Mesodermal cell (in vitro differentiated cells): ENCODE data around the gene ATG4A.

Experiments
- H3K27ac ChIP-seq: 2 replicates; pipeline ENCODE4 v1.7.0; 2013; ENCODE audit warnings: mild to moderate bottlenecking, low read depth, low read length, moderate library complexity; ENCODE audit not compliant: severe bottlenecking
- H3K36me3 ChIP-seq: 2 replicates; pipeline ENCODE4 v1.7.1; 2013; ENCODE audit warnings: mild to moderate bottlenecking, low read length, moderate library complexity; ENCODE audit not compliant: control insufficient read depth, insufficient read depth
- H3K4me1 ChIP-seq: one replicate; pipeline ENCODE4 v1.7.1; 2013; ENCODE audit warnings: mild to moderate bottlenecking, low read length; ENCODE audit not compliant: insufficient read depth, control insufficient read depth, poor library complexity, severe bottlenecking
- H3K4me3 ChIP-seq: 2 replicates; pipeline ENCODE4 v1.7.0; 2013; ENCODE audit warnings: low read length, control low read depth, mild to moderate bottlenecking; ENCODE audit not compliant: insufficient read depth, poor library complexity, severe bottlenecking; ENCODE audit errors: extremely low read depth
- H3K9me3 ChIP-seq: 2 replicates; pipeline ENCODE4 v1.7.1; 2013; ENCODE audit warnings: mild to moderate bottlenecking, low read length, moderate library complexity; ENCODE audit not compliant: control insufficient read depth
- WGBS, 2 experiments: methylation state at CpG; one replicate each; pipeline ENCODE4 v1.1.5; 2013; ENCODE audit warnings: missing lambda C conversion rate in 2 of 2; ENCODE audit not compliant: insufficient coverage in 2 of 2; 5-methylcytosine and 5-hydroxymethylcytosine counted together

ATG4A gene

DNA sequence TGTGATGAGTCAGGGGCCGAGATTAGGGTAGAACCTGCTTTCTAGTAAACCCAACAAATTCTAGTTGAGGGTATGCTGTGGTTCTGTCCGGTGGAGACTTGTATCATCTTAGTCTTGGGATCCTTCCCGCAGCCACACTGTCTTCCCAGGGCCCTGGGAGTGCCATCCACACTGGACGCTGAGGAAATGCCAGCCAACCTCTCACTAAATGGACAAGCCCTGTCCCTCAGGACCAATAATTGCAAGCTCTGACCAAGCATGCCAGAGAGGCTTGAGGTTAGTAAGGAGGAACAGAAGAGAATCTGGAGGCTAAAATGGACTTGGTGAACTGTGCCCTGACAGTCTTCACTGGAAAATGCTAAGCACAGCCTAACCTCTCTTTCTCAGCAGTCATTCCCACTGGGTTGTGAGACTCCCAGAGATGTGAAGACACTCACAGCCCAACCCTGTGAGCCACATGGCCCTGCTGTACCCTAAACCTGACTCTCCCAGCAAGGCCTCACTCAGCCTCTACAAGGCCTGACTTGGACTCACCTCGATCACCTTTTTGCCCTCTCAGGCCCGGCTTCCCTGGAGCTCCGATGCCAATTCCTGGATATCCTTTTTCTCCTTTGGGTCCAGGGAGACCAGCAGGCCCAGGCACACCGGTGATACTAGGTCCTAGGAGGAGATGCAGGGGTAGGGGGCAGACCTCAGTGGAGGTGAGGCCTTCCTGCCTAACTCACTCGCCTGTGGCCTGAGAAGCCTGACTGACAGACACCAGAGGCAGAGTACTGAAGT lies 77.6 kb downstream of the ATG4A start:
- Histone ChIP-seq H3K4me3 (no peak overlapping the region), H3K27ac (no peak overlapping the region), H3K36me3 (peaks cover 15% of the 10 kb centered on the region), H3K4me1 (peaks cover 4% of the 10 kb centered on the region), H3K9me3 (no peaks in the 10 kb centered on the region)
- 78 to 93% methylated on average over 3 of the region's 9 CpGs for WGBS, 2 experiments

DNA sequence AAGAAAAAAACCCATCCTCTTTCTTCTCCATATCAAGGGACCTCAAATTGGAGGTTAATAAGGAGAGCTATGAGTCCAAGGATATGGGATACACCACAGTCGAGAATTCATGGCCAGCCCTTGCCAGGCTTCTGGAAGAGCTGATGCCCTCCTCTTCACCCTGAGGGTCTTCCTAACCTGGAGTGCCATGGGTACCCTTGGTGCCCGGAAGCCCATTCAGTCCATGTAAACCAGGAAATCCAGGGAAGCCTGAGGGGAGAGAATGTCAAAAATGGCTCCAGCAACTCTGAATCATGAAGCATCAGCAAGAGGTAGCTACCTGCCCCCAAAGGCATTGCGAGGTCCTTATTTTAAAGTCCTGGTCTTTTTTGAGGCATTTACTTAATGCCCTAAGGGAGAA lies 78.2 kb downstream of the ATG4A start:
- H3K9me3 ChIP-seq = no peaks in the 10 kb centered on the region
- WGBS, 2 experiments = 100% methylated on average over 1 of the region's 3 CpGs; no CpG with 5 or more reads in 1 of the 2 experiments
- H3K4me3 ChIP-seq = no peak overlapping the region
- peaks cover 15% of the 10 kb centered on the region for H3K36me3 ChIP-seq
- H3K4me1 ChIP-seq = peaks cover 4% of the 10 kb centered on the region
- H3K27ac ChIP-seq = no peak overlapping the region

DNA sequence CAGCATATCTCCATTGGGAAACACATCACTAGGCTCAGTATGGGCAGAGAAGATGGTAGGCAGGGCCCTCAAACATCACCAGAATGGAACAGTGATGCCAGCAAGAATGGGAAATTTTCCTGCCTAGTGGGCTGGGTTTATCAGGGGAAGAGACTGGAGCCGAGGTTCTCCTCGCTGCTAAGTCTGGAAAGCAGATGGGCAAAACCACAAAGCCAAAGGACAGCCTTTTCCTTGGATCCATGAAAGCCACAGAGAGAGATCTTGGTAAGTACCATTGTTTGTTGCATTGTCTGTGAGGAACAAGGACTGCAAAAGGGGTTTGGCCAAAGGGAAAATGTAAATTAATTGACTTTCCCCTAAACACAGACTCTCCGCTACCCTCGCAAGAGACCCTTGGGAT lies 80.1 kb downstream of the ATG4A start:
- no peaks in the 10 kb centered on the region for H3K9me3 ChIP-seq
- peaks cover 15% of the 10 kb centered on the region for H3K36me3 ChIP-seq
- no peak overlapping the region for H3K27ac ChIP-seq
- WGBS, 2 experiments = 100% methylated on average over 2 to 4 of the region's 4 CpGs
- peaks cover 4% of the 10 kb centered on the region for H3K4me1 ChIP-seq
- no peak overlapping the region for H3K4me3 ChIP-seq

DNA sequence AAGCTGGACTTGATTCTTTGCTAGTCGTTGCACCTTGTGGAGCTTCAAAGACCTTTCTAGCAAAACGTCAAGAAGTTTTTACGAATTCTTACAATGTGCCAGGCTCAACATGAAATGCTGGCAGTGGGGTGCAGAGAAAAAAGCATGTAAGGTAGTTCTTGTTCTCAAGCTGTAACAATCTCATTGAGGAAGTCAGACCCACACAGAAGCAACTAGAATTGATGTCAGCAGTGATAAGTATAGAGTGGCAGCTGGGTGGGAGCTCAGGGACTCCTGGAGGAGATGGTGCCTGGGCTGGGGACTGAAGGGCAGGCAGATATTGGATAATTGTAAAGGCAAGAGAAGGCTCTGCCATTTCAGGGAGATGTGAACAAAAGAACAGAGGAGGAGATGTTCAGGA lies 82.3 kb downstream of the ATG4A start:
- Histone ChIP-seq H3K27ac (no peak overlapping the region), H3K4me3 (no peak overlapping the region), H3K4me1 (peaks cover 2% of the 10 kb centered on the region), H3K9me3 (no peaks in the 10 kb centered on the region), H3K36me3 (peaks cover 15% of the 10 kb centered on the region)
- WGBS, 2 experiments = 0% methylated on average over 1 of the region's 3 CpGs; no CpG with 5 or more reads in 1 of the 2 experiments

- Histone ChIP-seq H3K9me3 (no peaks in the 10 kb centered on the region), H3K36me3 (peaks cover 10% of the 10 kb centered on the region), H3K4me3 (no peak overlapping the region), H3K4me1 (peaks cover 2% of the 10 kb centered on the region), H3K27ac (no peak overlapping the region)
- WGBS, 2 experiments = 69 to 77% methylated on average over 4 to 7 of the region's 8 CpGs
These were observed 86.0 kb downstream of the ATG4A start for GRCh38 chrX:108177351-108178142.

- WGBS, 2 experiments = 64 to 90% methylated on average over 2 to 3 of the region's 7 CpGs
- Histone ChIP-seq H3K27ac (no peak overlapping the region), H3K9me3 (no peaks in the 10 kb centered on the region), H3K36me3 (peaks cover 10% of the 10 kb centered on the region), H3K4me1 (peaks cover 2% of the 10 kb centered on the region), H3K4me3 (no peak overlapping the region)
These were observed 86.5 kb downstream of the ATG4A start for GRCh38 chrX:108178143-108178498.

- Histone ChIP-seq H3K4me3 (no peak overlapping the region), H3K9me3 (no peaks in the 10 kb centered on the region), H3K27ac (no peak overlapping the region), H3K36me3 (peaks cover 21% of the 10 kb centered on the region), H3K4me1 (no peaks in the 10 kb centered on the region)
- WGBS, 2 experiments = 100% methylated on average over 1 of the region's 4 CpGs; no CpG with 5 or more reads in 1 of the 2 experiments
These were observed 95.2 kb downstream of the ATG4A start for GRCh38 chrX:108186811-108187210.

DNA sequence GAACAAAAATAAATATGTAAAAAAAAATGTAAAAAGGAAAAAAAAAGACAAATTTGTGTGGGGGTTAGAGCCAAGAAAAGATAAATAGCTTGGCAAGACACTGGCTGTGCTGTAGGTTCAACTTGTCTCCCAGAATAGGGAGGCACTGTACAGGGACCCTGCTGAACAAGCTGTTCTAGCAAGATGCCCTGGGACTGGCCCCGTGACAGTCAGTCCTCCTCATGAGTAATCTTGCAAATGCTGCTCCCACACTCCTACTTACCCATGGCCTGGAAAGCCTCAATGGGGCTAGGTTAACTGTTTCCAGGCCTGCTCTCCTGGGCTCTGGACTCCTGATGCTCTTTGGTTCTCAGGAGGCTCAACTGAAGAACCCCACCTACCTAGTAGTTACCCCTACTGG lies 106.8 kb downstream of the ATG4A start:
- 80% methylated on average over 1 of the region's 1 CpG; no CpG with 5 or more reads in 1 of the 2 experiments for WGBS, 2 experiments
- Histone ChIP-seq H3K27ac (no peak overlapping the region), H3K36me3 (peaks cover 5% of the 10 kb centered on the region), H3K4me1 (peaks cover 2% of the 10 kb centered on the region), H3K9me3 (no peaks in the 10 kb centered on the region), H3K4me3 (no peak overlapping the region)

DNA sequence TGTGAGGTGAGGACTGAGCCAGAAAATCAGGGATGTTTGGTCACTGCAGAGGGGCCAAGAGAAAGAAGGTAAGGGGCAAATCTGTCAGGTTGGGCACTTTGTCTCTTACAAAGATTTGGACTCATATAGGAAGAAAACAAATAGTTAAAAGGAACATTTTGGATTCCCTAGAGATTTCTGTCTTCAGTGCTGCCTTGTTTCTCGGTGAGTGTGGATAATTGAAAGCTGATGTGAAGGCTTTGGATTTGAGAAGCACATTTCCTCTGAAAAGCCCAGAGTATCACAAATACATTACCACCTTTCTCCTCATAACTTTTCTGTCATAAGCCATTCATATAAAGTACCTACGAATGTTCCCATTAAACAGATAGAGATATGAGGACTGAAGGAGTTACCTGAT lies 107.5 kb downstream of the ATG4A start:
- H3K36me3 ChIP-seq = peaks cover 5% of the 10 kb centered on the region

GRCh38 chrX:108199691-108200090 lies 108.1 kb downstream of the ATG4A start:
- 20% methylated on average over 2 of the region's 4 CpGs; no CpG with 5 or more reads in 1 of the 2 experiments for WGBS, 2 experiments
- H3K4me3 ChIP-seq = no peak overlapping the region

More for the DNA sequence above, 107.5 kb downstream of the ATG4A start:
- H3K9me3 ChIP-seq = no peaks in the 10 kb centered on the region
- H3K27ac ChIP-seq = no peak overlapping the region
- 100% methylated on average over 1 of the region's 2 CpGs; no CpG with 5 or more reads in 1 of the 2 experiments for WGBS, 2 experiments
- peaks cover 2% of the 10 kb centered on the region for H3K4me1 ChIP-seq
- H3K4me3 ChIP-seq = no peak overlapping the region

More at GRCh38 chrX:108199691-108200090, 108.1 kb downstream of the ATG4A start:
- H3K27ac ChIP-seq = no peak overlapping the region
- peaks cover 2% of the 10 kb centered on the region for H3K4me1 ChIP-seq
- no peaks in the 10 kb centered on the region for H3K9me3 ChIP-seq
- H3K36me3 ChIP-seq = peaks cover 5% of the 10 kb centered on the region
